Caco-2 (cell line): ENCODE results near the gene SKAP1. TPM values are rescaled to one million over a fixed set of nuclear protein-coding genes. Genes with fewer than 3 reads are reported as not detected.

ENCODE experiments used
- BruUV-seq: library from RNA; stranded (reverse); fragments of 400-500 nt; replicated peaks from 2 replicates; lab custom pipeline; 2021; lab: Mats Ljungman, UMichigan
- CTCF ChIA-PET: fragments of 300-600 bp; sonication (Branson Sonifier 250); formaldehyde crosslinking; loops from one replicate; lab custom pipeline; 2022; ENCODE audit warnings: antibody characterized with exemption; lab: Charles Lee
- POLR2A ChIA-PET: fragments of 300-600 bp; sonication (Branson Sonifier 250); formaldehyde crosslinking; loops from one replicate; lab custom pipeline; 2022; ENCODE audit warnings: antibody characterized with exemption; lab: Charles Lee
- DNase-seq, 2 experiments: peaks; one replicate each; pipeline versions ENCODE4 v3.0.0 to v3.0.0-alpha.2; 2020 to 2022
- H3K27me3 ChIP-seq: replicated peaks from 2 replicates; pipeline ENCODE4 v1.6.0; 2011; ENCODE audit warnings: low read length; ENCODE audit not compliant: control insufficient read depth, insufficient read depth
- H3K36me3 ChIP-seq: 2 replicates; pipeline ENCODE4 v1.5.1; 2011; ENCODE audit warnings: low read length; ENCODE audit not compliant: control insufficient read depth, insufficient read depth
- H3K4me1 ChIP-seq: fragments of 250-450 bp; sonication (Bioruptor Pico); 2 replicates; pipeline ENCODE4 v1.5.1; 2020; ENCODE audit warnings: mild to moderate bottlenecking
- H3K4me3 ChIP-seq: 2 replicates; pipeline ENCODE4 v1.5.1; 2011; ENCODE audit warnings: low read depth, mild to moderate bottlenecking, control low read depth, low read length
- H3K9me3 ChIP-seq: fragments of 250-450 bp; sonication (Bioruptor Pico); 2 replicates; pipeline ENCODE4 v1.5.1; 2020; ENCODE audit warnings: mild to moderate bottlenecking, moderate library complexity
- H3K27ac Mint-ChIP-seq: one replicate; pipeline ENCODE4 v1.8.0; 2022; ENCODE audit warnings: mixed read lengths; ENCODE audit not compliant: unreplicated experiment
- H3K27me3 Mint-ChIP-seq: one replicate; pipeline ENCODE4 v1.8.0; 2022; ENCODE audit warnings: mixed read lengths; ENCODE audit not compliant: insufficient read depth, unreplicated experiment
- H3K36me3 Mint-ChIP-seq: one replicate; pipeline ENCODE4 v1.8.0; 2022; ENCODE audit warnings: mild to moderate bottlenecking, mixed read lengths; ENCODE audit not compliant: insufficient read depth, unreplicated experiment
- H3K4me1 Mint-ChIP-seq: one replicate; pipeline ENCODE4 v1.8.0; 2022; ENCODE audit warnings: low read depth, mixed read lengths; ENCODE audit not compliant: unreplicated experiment
- H3K4me3 Mint-ChIP-seq: one replicate; pipeline ENCODE4 v1.8.0; 2022; ENCODE audit warnings: mild to moderate bottlenecking, moderate library complexity, mixed read lengths; ENCODE audit not compliant: unreplicated experiment
- H3K9me3 Mint-ChIP-seq: one replicate; pipeline ENCODE4 v1.8.0; 2022; ENCODE audit warnings: mixed read lengths; ENCODE audit not compliant: unreplicated experiment
- intact Hi-C: fragments of 100-400 bp; cut with micrococcal nuclease; formaldehyde crosslinking; loops from one replicate; pipeline ENCODE4 v1.10.0; 2022; ENCODE audit not compliant: unreplicated experiment
- total RNA-seq: library from RNA; stranded (reverse); gene quantifications from 2 replicates; pipeline ENCODE4 v1.2.3, GENCODE V29; 2022
- TF ChIP-seq, protein P1 (sequence below), 2 experiments: fragments of 200-600 bp in 1 of 2; IDR thresholded peaks; 1 replicate in 1 of 2; 2 replicates in 1 of 2; pipeline versions ENCODE4 v1.5.1 to v1.8.0; 2011 to 2022; ENCODE audit warnings: antibody characterized with exemption in 1 of 2, control low read depth in 1 of 2, inconsistent platforms in 1 of 2, low read depth in 1 of 2, low read length in 1 of 2, mild to moderate bottlenecking in 1 of 2, moderate library complexity in 1 of 2; ENCODE audit not compliant: insufficient read depth in 1 of 2, severe bottlenecking in 1 of 2, unreplicated experiment in 1 of 2

SKAP1 gene
- total RNA-seq, 1 experiment from 2014 or later: 0.70 TPM

DNA sequence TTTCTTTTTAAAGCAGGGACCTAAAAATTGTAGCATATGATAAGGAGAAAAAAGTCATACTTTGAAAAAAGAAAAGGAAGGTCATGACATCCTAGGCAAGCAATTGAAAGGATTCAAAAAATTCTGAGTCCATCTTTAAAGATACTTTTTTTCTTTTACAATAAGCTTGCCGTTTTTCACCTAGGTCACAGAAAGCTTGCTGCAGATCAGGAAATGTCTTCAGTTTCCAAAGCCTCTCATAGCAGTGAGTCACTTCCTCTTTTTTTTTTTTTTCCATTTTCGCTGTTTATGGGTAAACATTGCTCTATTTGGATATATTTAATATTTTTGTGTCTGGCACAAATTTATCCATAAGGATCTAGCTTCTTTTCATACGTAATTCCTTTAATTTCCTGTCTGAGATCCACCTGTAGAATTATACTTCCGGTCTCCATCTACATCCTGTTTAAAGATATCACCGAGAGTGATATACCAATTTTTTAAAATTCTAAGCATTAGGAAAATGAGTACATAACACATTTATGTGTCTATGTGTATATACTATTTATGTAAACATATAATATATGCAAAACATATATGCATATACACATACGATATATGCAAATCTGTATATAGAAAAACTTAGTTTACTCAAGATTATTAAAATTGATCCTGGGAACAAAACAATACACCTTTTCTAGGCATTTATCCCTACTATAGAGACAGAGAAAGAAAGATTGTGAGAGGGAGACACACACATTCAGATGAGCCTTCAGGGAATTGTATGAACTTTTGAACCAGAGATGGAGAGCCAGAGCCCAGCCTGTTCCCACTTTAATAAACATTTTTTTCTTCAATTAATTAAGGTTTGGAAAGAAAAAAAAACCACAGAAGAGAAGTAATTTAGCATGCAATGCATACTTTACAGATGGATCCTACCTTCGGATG, 134.4 kb downstream of the SKAP1 start:
- peaks cover under 1% of the 10 kb centered on the region for H3K4me1 Mint-ChIP-seq
- intact Hi-C loops: no loop called here

DNA sequence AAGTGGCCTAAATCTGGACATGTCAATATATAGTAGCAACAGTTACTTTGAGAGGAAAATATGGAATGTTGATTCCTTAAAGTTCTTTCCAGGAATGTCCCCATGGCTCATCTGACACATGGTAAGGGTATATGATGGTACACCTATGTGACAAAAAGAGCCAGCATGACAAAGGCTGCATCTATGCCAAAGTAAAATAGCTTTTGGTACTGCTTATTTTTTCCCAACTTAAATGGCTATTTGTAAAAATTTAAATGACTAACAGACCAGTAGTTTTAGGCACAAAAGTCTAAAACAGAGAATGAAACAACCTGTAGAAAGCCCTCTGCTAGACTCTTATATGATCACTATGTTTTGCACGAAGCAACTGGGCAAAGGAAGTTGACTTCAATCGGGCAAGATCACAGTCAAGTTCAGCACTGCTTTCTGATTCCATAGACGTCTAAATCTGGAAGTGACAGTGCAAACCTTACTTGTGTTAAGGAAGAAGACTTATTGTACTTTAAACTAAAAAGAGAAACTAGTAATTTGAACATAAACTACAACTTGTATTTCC, 135.1 kb downstream of the SKAP1 start:
- H3K9me3 ChIP-seq: no peaks in the 10 kb centered on the region
- ChIA-PET CTCF (no interaction called here), POLR2A (no interaction called here)
- no peak overlapping the region for H3K4me3 Mint-ChIP-seq
- intact Hi-C loops: no loop called here
- peaks cover 14% of the 10 kb centered on the region for H3K27me3 Mint-ChIP-seq
- peaks cover 8% of the 10 kb centered on the region for H3K4me1 Mint-ChIP-seq
- H3K36me3 ChIP-seq: no peaks in the 10 kb centered on the region
- H3K27me3 ChIP-seq: no peaks in the 10 kb centered on the region; the same call in 1 of the 2 replicates
- peaks cover 8% of the 10 kb centered on the region for H3K4me1 ChIP-seq
- H3K4me3 ChIP-seq: no peak overlapping the region
- no peak for DNase-seq
- no TSS peak for BruUV-seq
- H3K36me3 Mint-ChIP-seq: no peaks in the 10 kb centered on the region
- no peak overlapping the region for H3K27ac Mint-ChIP-seq
- TF ChIP-seq, protein P1, sequence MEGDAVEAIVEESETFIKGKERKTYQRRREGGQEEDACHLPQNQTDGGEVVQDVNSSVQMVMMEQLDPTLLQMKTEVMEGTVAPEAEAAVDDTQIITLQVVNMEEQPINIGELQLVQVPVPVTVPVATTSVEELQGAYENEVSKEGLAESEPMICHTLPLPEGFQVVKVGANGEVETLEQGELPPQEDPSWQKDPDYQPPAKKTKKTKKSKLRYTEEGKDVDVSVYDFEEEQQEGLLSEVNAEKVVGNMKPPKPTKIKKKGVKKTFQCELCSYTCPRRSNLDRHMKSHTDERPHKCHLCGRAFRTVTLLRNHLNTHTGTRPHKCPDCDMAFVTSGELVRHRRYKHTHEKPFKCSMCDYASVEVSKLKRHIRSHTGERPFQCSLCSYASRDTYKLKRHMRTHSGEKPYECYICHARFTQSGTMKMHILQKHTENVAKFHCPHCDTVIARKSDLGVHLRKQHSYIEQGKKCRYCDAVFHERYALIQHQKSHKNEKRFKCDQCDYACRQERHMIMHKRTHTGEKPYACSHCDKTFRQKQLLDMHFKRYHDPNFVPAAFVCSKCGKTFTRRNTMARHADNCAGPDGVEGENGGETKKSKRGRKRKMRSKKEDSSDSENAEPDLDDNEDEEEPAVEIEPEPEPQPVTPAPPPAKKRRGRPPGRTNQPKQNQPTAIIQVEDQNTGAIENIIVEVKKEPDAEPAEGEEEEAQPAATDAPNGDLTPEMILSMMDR (IDR thresholded peaks at IDR 0.05; ENCODE audit: insufficient read depth in 1 of 2, low read depth in 1 of 2, low read length in 1 of 2, severe bottlenecking in 1 of 2, unreplicated experiment in 1 of 2): no peak
- H3K9me3 Mint-ChIP-seq: no peaks in the 10 kb centered on the region

More for the DNA sequence above, 134.4 kb downstream of the SKAP1 start:
- no peak overlapping the region for H3K27ac Mint-ChIP-seq
- no peak for DNase-seq
- Histone ChIP-seq H3K36me3 (no peaks in the 10 kb centered on the region), H3K9me3 (no peaks in the 10 kb centered on the region), H3K4me1 (peaks cover under 1% of the 10 kb centered on the region), H3K4me3 (no peak overlapping the region), H3K27me3 (no peaks in the 10 kb centered on the region; the same call in 1 of the 2 replicates)
- H3K4me3 Mint-ChIP-seq: no peak overlapping the region
- no TSS peak for BruUV-seq
- H3K36me3 Mint-ChIP-seq: no peaks in the 10 kb centered on the region
- TF ChIP-seq, protein P1 (IDR thresholded peaks at IDR 0.05; ENCODE audit: insufficient read depth in 1 of 2, low read depth in 1 of 2, low read length in 1 of 2, severe bottlenecking in 1 of 2, unreplicated experiment in 1 of 2): no peak
- no peaks in the 10 kb centered on the region for H3K9me3 Mint-ChIP-seq
- POLR2A ChIA-PET: no interaction called here
- CTCF ChIA-PET: no interaction called here
- H3K27me3 Mint-ChIP-seq: peaks cover 15% of the 10 kb centered on the region

DNA sequence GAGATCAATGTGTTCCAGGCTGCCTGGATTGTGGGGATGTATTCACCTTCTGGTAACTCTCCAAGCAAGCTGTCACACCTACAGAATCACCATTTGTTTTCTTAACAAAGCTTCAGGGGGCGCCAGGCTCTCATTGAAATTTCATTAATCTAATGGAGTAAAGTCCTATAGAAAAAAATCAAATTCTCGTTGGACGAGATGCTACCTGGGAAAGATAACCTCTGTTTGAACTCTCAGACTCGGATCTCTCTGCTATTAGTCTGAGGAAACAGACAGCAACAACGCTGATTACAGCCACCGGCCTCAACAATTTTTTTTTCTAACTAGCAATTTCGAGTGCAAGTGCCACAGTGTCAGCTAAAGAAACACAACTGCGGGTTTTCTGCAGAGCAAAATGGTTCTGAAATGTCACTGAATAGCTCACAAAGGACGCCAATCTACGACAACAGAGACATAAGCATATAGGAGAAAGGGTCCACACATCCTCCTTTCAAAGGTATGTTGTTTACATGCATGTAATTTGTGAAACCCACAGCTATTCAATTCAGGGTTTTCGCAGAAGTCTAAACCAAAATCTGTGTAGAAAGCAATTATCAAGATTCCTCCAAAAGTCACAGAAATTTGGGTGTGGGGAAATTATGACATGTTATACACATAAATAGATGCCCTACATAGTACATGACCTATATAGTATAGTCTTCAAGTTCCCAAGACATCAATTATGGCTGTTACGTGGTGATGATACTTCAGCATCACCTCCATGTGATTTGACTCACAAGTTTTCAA, 135.8 kb downstream of the SKAP1 start:
- DNase-seq: peak in 1 of 2 experiments; percentile 23
- no peak overlapping the region for H3K27ac Mint-ChIP-seq

More for the DNA sequence above, 135.8 kb downstream of the SKAP1 start:
- no peaks in the 10 kb centered on the region for H3K9me3 Mint-ChIP-seq
- Histone ChIP-seq H3K9me3 (no peaks in the 10 kb centered on the region), H3K27me3 (no peaks in the 10 kb centered on the region; the same call in 1 of the 2 replicates), H3K4me1 (peaks cover 9% of the 10 kb centered on the region), H3K36me3 (no peaks in the 10 kb centered on the region), H3K4me3 (no peak overlapping the region)
- ChIA-PET CTCF (interaction anchor here (0.6 to 1.3 kb wide), 6 partner anchors 8 to 269 kb away, joined by 3 to 7 read pairs (median 3); no protein-coding TSS in a partner anchor), POLR2A (no interaction called here)
- H3K4me3 Mint-ChIP-seq: no peak overlapping the region
- peaks cover 10% of the 10 kb centered on the region for H3K4me1 Mint-ChIP-seq
- TF ChIP-seq, protein P1 (IDR thresholded peaks at IDR 0.05; ENCODE audit: insufficient read depth in 1 of 2, low read depth in 1 of 2, low read length in 1 of 2, severe bottlenecking in 1 of 2, unreplicated experiment in 1 of 2): peak; percentile 1 to 9
- peaks cover 10% of the 10 kb centered on the region for H3K27me3 Mint-ChIP-seq
- no TSS peak for BruUV-seq
- intact Hi-C loops: no loop called here
- no peaks in the 10 kb centered on the region for H3K36me3 Mint-ChIP-seq
